Measurements from ENCODE around the gene ACTR1B. TPM values are rescaled to one million over a fixed set of nuclear protein-coding genes. Genes with fewer than 3 reads are reported as not detected.

The ACTR1B gene
- polyA plus RNA-seq, 3 donors: 8.9 to 64.4 (median 9.9) TPM

GRCh38 chr2:97704989-97705388 is 41.1 kb upstream of the ACTR1B start:
- Histone ChIP-seq H3K36me3 (replicated peaks in 1 of 2; ENCODE audit: control insufficient read depth in 1 of 2, insufficient read depth in 2 of 2, low read length in 2 of 2) (no peaks in the 10 kb centered on the region), H3K9ac (ENCODE audit: insufficient read depth, low read length, poor library complexity, severe bottlenecking) (no peak overlapping the region), H3K27ac (ENCODE audit: low read depth in 1 of 2, low read length in 2 of 2) (no peak overlapping the region), H3K79me2 (ENCODE audit: insufficient read depth, low read length) (no peaks in the 10 kb centered on the region), H3K4me1 (ENCODE audit: control insufficient read depth in 1 of 2, insufficient read depth in 2 of 2, low read length in 2 of 2) (no peaks in the 10 kb centered on the region), H3K4me3 (replicated peaks in 1 of 3; ENCODE audit: low read depth in 2 of 3, low read length in 3 of 3) (no peak overlapping the region), H4K20me1 (ENCODE audit: insufficient read depth, low read length) (no peaks in the 10 kb centered on the region), H2AFZ (ENCODE audit: insufficient read depth, low read depth, low read length, poor library complexity, severe bottlenecking) (no peak overlapping the region), H3K4me2 (replicated peaks; ENCODE audit: extremely low read depth, low read length, poor library complexity, severe bottlenecking) (no peak overlapping the region), H3K9me3 (replicated peaks in 1 of 2; ENCODE audit: control insufficient read depth in 1 of 2, insufficient read depth in 1 of 2, low read length in 2 of 2) (no peaks in the 10 kb centered on the region), H3K27me3 (ENCODE audit: control insufficient read depth in 2 of 2, insufficient read depth in 2 of 2, low read length in 2 of 2) (no peaks in the 10 kb centered on the region)
- no peak for TF ChIP-seq CTCF (IDR thresholded peaks at IDR 0.05)
- WGBS (ENCODE audit: insufficient coverage): 100% methylated on average over 2 of the region's 5 CpGs
- Mint-ChIP-seq H3K27me3 (ENCODE audit: low read depth in 3 of 3) (peaks cover 4 to 7% (median 4%) of the 10 kb centered on the region in 3 donors), H3K9me3 (peaks cover 0 to 3% (median 0%) of the 10 kb centered on the region in 7 donors), H3K36me3 (no peaks in the 10 kb centered on the region), H3K4me1 (peaks cover 6% of the 10 kb centered on the region), H3K27ac (peak overlapping the region in 1 of 7 donors; percentile 53), H3K4me3 (no peak overlapping the region)
- no peak for DNase-seq
- intact Hi-C loops (cut with micrococcal nuclease): loop anchor here in 1 of 2 donors (10.0 kb wide), 1 partner anchor 680 kb away; no protein-coding TSS in a partner anchor

DNA sequence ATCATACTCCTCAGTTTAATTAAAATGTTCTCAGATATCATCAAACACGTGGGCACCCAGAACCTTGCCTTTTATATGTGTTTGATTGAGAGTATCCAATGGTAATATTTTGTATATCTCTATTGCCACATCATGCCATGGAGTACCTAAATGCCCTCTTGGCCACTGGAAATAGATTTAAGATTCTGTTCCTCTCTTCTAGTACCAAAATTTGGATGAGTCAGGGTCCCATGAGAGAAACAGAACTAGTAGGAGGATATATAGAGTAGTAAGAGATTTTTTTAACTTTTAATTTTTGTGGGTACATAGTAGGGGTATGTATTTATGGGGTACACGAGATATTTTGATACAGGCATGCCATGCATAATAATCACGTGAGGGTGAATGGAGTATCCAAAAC is 39.9 kb upstream of the ACTR1B start:
- Histone ChIP-seq H3K36me3 (replicated peaks in 1 of 2; ENCODE audit: control insufficient read depth in 1 of 2, insufficient read depth in 2 of 2, low read length in 2 of 2) (no peaks in the 10 kb centered on the region), H4K20me1 (ENCODE audit: insufficient read depth, low read length) (no peaks in the 10 kb centered on the region), H3K9ac (ENCODE audit: insufficient read depth, low read length, poor library complexity, severe bottlenecking) (no peak overlapping the region), H3K4me2 (replicated peaks; ENCODE audit: extremely low read depth, low read length, poor library complexity, severe bottlenecking) (no peak overlapping the region), H3K4me1 (ENCODE audit: control insufficient read depth in 1 of 2, insufficient read depth in 2 of 2, low read length in 2 of 2) (no peaks in the 10 kb centered on the region), H3K27ac (ENCODE audit: low read depth in 1 of 2, low read length in 2 of 2) (no peak overlapping the region), H2AFZ (ENCODE audit: insufficient read depth, low read depth, low read length, poor library complexity, severe bottlenecking) (no peak overlapping the region), H3K4me3 (replicated peaks in 1 of 3; ENCODE audit: low read depth in 2 of 3, low read length in 3 of 3) (no peak overlapping the region), H3K27me3 (ENCODE audit: control insufficient read depth in 2 of 2, insufficient read depth in 2 of 2, low read length in 2 of 2) (no peaks in the 10 kb centered on the region), H3K79me2 (ENCODE audit: insufficient read depth, low read length) (no peaks in the 10 kb centered on the region), H3K9me3 (replicated peaks in 1 of 2; ENCODE audit: control insufficient read depth in 1 of 2, insufficient read depth in 1 of 2, low read length in 2 of 2) (no peaks in the 10 kb centered on the region)
- H3K36me3 Mint-ChIP-seq: no peaks in the 10 kb centered on the region
- no peak overlapping the region for H3K27ac Mint-ChIP-seq
- peaks cover 0 to 2% (median 0%) of the 10 kb centered on the region in 7 donors for H3K9me3 Mint-ChIP-seq
- no peak for TF ChIP-seq CTCF (IDR thresholded peaks at IDR 0.05)
- H3K27me3 Mint-ChIP-seq (ENCODE audit: low read depth in 3 of 3): peaks cover 3 to 7% (median 4%) of the 10 kb centered on the region in 3 donors
- no peak overlapping the region for H3K4me3 Mint-ChIP-seq
- DNase-seq: no peak
- H3K4me1 Mint-ChIP-seq: peaks cover 5% of the 10 kb centered on the region
- intact Hi-C loops (cut with micrococcal nuclease): loop anchor here in 1 of 2 donors (10.0 kb wide), 1 partner anchor 681 kb away; no protein-coding TSS in a partner anchor
- WGBS (ENCODE audit: insufficient coverage): no CpG with 5 or more reads among the region's 3 CpGs
